Colonic mucosa (tissue), 4 donors: ENCODE results near the gene PROX1. TPM values are rescaled to one million over a fixed set of nuclear protein-coding genes. Genes with fewer than 3 reads are reported as not detected.

ENCODE experiments used
- DNase-seq: peaks from one replicate; pipeline ENCODE4 v3.0.0-alpha.2; 2020
- H3K27ac ChIP-seq: fragments of 200-600 bp; one replicate; pipeline ENCODE4 v1.8.0; 2021
- H3K27me3 ChIP-seq: fragments of 200-600 bp; one replicate; pipeline ENCODE4 v1.8.0; 2021
- H3K36me3 ChIP-seq: fragments of 200-600 bp; one replicate; pipeline ENCODE4 v1.8.0; 2021
- H3K4me1 ChIP-seq: fragments of 200-600 bp; one replicate; pipeline ENCODE4 v1.8.0; 2021; ENCODE audit warnings: mild to moderate bottlenecking
- H3K4me3 ChIP-seq: fragments of 200-600 bp; one replicate; pipeline ENCODE4 v1.8.0; 2021
- H3K9ac ChIP-seq, 2 donors: one replicate each; pipeline ENCODE4 v1.7.0; 2013; ENCODE audit warnings: control low read depth in 2 of 2, low read depth in 2 of 2, low read length in 2 of 2
- H3K9me3 ChIP-seq: fragments of 200-600 bp; one replicate; pipeline ENCODE4 v1.8.0; 2021
- intact Hi-C: fragments of 100-400 bp; cut with DNase I; formaldehyde crosslinking; loops from one replicate; pipeline ENCODE4 v1.14.1; 2022
- total RNA-seq, 2 donors: library from RNA; stranded (reverse); fragmentation: NEBNext Ultra II Directional in 1 of 2; extraction: Animal tissue kit (Norgen Biotek cat#: 25700) in 1 of 2; gene quantifications; one replicate each; pipeline ENCODE4 v1.2.1, GENCODE V29; 2021
- TF ChIP-seq, protein P1 (sequence below): fragments of 200-600 bp; IDR thresholded peaks from one replicate; pipeline ENCODE4 v1.8.0; 2022; ENCODE audit warnings: antibody characterized with exemption, mild to moderate bottlenecking
- donor health status: healthy.
- donor health status: DM: no; HTN: no; CAD: no.
- donor health status: DM: no; HTN: no; CAD: no.

PROX1 gene
- total RNA-seq, 2 donors from 2014 or later = 11.6 to 14.7 TPM

DNA sequence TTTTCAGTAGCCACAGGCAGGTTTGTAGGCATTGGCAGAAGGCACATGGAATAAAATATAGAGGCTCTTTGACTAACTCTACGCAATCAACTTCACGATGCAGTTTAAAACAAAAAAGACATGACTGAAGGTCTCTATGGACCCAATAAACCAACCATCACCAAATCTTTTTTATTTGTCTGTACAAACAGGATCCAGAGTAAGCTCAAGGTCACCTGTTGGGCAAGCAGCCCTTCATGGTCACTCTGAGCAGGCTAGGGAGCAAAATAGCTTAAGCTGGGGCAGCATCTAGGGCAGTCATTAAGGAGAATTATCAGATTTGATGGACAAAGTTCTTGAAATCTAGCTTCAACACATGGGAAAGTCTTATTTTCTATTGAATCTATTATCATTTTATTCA lies 26.8 kb upstream of the PROX1 start:
- intact Hi-C loops = no loop called here
- no peaks in the 10 kb centered on the region for H3K36me3 ChIP-seq
- no peak overlapping the region for H3K4me3 ChIP-seq
- TF ChIP-seq, protein P1, sequence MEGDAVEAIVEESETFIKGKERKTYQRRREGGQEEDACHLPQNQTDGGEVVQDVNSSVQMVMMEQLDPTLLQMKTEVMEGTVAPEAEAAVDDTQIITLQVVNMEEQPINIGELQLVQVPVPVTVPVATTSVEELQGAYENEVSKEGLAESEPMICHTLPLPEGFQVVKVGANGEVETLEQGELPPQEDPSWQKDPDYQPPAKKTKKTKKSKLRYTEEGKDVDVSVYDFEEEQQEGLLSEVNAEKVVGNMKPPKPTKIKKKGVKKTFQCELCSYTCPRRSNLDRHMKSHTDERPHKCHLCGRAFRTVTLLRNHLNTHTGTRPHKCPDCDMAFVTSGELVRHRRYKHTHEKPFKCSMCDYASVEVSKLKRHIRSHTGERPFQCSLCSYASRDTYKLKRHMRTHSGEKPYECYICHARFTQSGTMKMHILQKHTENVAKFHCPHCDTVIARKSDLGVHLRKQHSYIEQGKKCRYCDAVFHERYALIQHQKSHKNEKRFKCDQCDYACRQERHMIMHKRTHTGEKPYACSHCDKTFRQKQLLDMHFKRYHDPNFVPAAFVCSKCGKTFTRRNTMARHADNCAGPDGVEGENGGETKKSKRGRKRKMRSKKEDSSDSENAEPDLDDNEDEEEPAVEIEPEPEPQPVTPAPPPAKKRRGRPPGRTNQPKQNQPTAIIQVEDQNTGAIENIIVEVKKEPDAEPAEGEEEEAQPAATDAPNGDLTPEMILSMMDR = no peak
- H3K9me3 ChIP-seq = no peaks in the 10 kb centered on the region
- H3K4me1 ChIP-seq = no peaks in the 10 kb centered on the region
- no peak overlapping the region for H3K9ac ChIP-seq
- H3K27ac ChIP-seq = no peak overlapping the region
- no peaks in the 10 kb centered on the region for H3K27me3 ChIP-seq
- DNase-seq = no peak

GRCh38 chr1:213962508-213962907 lies 25.3 kb upstream of the PROX1 start:
- TF ChIP-seq, protein P1 = no peak
- H3K27me3 ChIP-seq = no peaks in the 10 kb centered on the region
- no peaks in the 10 kb centered on the region for H3K4me1 ChIP-seq
- H3K27ac ChIP-seq = no peak overlapping the region
- no peak overlapping the region for H3K9ac ChIP-seq
- no peak for DNase-seq
- intact Hi-C loops = no loop called here
- H3K4me3 ChIP-seq = no peak overlapping the region
- no peaks in the 10 kb centered on the region for H3K36me3 ChIP-seq
- H3K9me3 ChIP-seq = no peaks in the 10 kb centered on the region

DNA sequence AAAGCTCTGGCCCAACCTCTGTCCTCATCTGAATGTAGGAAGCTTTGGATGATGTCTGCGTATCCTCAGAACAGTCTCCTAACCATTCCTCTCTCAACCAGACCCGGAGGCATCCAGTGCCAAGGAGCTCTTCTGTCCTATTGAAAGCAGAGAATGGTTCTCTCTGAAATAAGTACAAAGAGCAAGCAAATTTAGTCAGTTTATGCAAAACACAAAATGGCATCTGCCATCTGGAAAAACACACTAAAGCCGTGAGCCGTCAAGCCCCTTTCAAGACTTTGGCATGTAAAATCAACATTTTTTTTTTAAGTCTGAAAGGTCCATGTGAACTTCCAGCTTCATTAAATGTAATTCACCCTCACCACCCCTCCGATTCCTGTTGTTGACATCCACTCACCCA lies 21.7 kb upstream of the PROX1 start:
- no peak overlapping the region for H3K9ac ChIP-seq
- TF ChIP-seq, protein P1 = no peak
- H3K27me3 ChIP-seq = no peaks in the 10 kb centered on the region

DNA sequence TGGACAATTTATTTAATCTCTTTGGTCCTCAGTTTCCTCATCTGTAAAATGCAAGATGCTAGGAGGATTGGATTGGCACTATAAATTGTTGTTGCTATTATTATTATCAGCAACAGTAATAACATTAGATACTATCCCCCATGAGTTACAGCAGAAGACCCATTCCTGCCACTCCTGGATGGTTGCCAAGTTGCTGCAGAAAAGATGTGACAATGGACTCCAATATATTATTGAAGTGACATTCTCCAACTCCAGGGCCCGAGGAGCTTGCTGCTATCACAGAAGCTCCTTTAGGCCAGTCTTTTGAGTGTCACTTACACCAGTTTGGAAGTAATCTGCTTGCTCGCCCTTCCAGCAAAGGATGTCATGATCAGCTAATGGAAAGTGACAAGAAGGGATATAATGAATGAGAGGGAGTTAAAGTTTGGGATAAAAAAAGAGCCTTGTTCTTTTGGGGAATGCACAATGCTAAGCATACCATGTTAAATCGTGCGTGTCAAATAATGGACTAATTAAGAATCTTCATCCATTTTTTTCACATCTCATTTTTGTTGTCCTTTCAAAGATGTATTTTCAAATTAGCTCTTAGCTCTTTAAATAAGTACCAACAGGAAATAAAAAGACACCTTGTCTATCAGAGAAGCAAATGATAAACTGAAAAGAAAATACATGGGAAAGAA lies 19.5 kb upstream of the PROX1 start:
- Histone ChIP-seq H3K9ac (no peak overlapping the region), H3K4me1 (no peaks in the 10 kb centered on the region), H3K27me3 (no peaks in the 10 kb centered on the region), H3K9me3 (no peaks in the 10 kb centered on the region), H3K27ac (no peak overlapping the region), H3K36me3 (no peaks in the 10 kb centered on the region), H3K4me3 (no peak overlapping the region)
- DNase-seq = no peak
- intact Hi-C loops = no loop called here
- TF ChIP-seq, protein P1 = no peak

More for the DNA sequence above, 21.7 kb upstream of the PROX1 start:
- no peak for DNase-seq
- no peaks in the 10 kb centered on the region for H3K4me1 ChIP-seq
- no peaks in the 10 kb centered on the region for H3K9me3 ChIP-seq
- no peaks in the 10 kb centered on the region for H3K36me3 ChIP-seq
- no peak overlapping the region for H3K4me3 ChIP-seq
- no peak overlapping the region for H3K27ac ChIP-seq
- intact Hi-C loops = no loop called here

GRCh38 chr1:213969958-213970555 lies 17.7 kb upstream of the PROX1 start:
- no peaks in the 10 kb centered on the region for H3K27me3 ChIP-seq
- intact Hi-C loops = no loop called here
- H3K4me3 ChIP-seq = no peak overlapping the region
- no peaks in the 10 kb centered on the region for H3K36me3 ChIP-seq
- no peak for DNase-seq
- no peak overlapping the region for H3K27ac ChIP-seq
- no peak overlapping the region for H3K9ac ChIP-seq
- no peaks in the 10 kb centered on the region for H3K4me1 ChIP-seq
- TF ChIP-seq, protein P1 = no peak
- H3K9me3 ChIP-seq = no peaks in the 10 kb centered on the region
